ENCODE data around the gene CAMTA1. TPM values are rescaled to one million over a fixed set of nuclear protein-coding genes. Genes with fewer than 3 reads are reported as not detected.

Gene CAMTA1
- total RNA-seq, 1 donor from 2014 or later = 99.0 TPM

- Mint-ChIP-seq H3K4me3 (ENCODE audit: low read depth) (no peak overlapping the region), H3K9me3 (ENCODE audit: low read depth) (no peaks in the 10 kb centered on the region), H3K4me1 (ENCODE audit: low read depth) (peaks cover 39% of the 10 kb centered on the region), H3K36me3 (ENCODE audit: insufficient read depth) (no peaks in the 10 kb centered on the region), H3K27ac (no peak overlapping the region), H3K27me3 (no peaks in the 10 kb centered on the region)
- DNase-seq (ENCODE audit: low spot score, unreplicated experiment) = no peak
- TF ChIP-seq CTCF (IDR thresholded peaks at IDR 0.05; ENCODE audit: unreplicated experiment) = no peak
Measured at GRCh38 chr1:6958407-6959030, 173.3 kb downstream of the CAMTA1 start.

GRCh38 chr1:6959491-6959890 is 174.2 kb downstream of the CAMTA1 start:
- peaks cover 42% of the 10 kb centered on the region for H3K4me1 Mint-ChIP-seq (ENCODE audit: low read depth)
- peaks cover 5% of the 10 kb centered on the region for H3K27me3 Mint-ChIP-seq
- no peak for TF ChIP-seq CTCF (IDR thresholded peaks at IDR 0.05; ENCODE audit: unreplicated experiment)
- DNase-seq (ENCODE audit: low spot score, unreplicated experiment) = no peak
- H3K4me3 Mint-ChIP-seq (ENCODE audit: low read depth) = no peak overlapping the region
- no peaks in the 10 kb centered on the region for H3K36me3 Mint-ChIP-seq (ENCODE audit: insufficient read depth)
- H3K27ac Mint-ChIP-seq = peak overlapping the region; percentile 37
- no peaks in the 10 kb centered on the region for H3K9me3 Mint-ChIP-seq (ENCODE audit: low read depth)

GRCh38 chr1:6960291-6960811 is 175.1 kb downstream of the CAMTA1 start:
- peaks cover 38% of the 10 kb centered on the region for H3K4me1 Mint-ChIP-seq (ENCODE audit: low read depth)
- H3K27ac Mint-ChIP-seq = peak overlapping the region; percentile 42
- TF ChIP-seq CTCF (IDR thresholded peaks at IDR 0.05; ENCODE audit: unreplicated experiment) = no peak
- DNase-seq (ENCODE audit: low spot score, unreplicated experiment) = no peak
- H3K4me3 Mint-ChIP-seq (ENCODE audit: low read depth) = no peak overlapping the region
- no peaks in the 10 kb centered on the region for H3K9me3 Mint-ChIP-seq (ENCODE audit: low read depth)
- H3K27me3 Mint-ChIP-seq = peaks cover 13% of the 10 kb centered on the region
- no peaks in the 10 kb centered on the region for H3K36me3 Mint-ChIP-seq (ENCODE audit: insufficient read depth)

- no peaks in the 10 kb centered on the region for H3K36me3 Mint-ChIP-seq (ENCODE audit: insufficient read depth)
- DNase-seq (ENCODE audit: low spot score, unreplicated experiment) = no peak
- TF ChIP-seq CTCF (IDR thresholded peaks at IDR 0.05; ENCODE audit: unreplicated experiment) = no peak
- no peaks in the 10 kb centered on the region for H3K9me3 Mint-ChIP-seq (ENCODE audit: low read depth)
- peak overlapping the region; percentile 64 for H3K27ac Mint-ChIP-seq
- peaks cover 18% of the 10 kb centered on the region for H3K27me3 Mint-ChIP-seq
- H3K4me1 Mint-ChIP-seq (ENCODE audit: low read depth) = peaks cover 35% of the 10 kb centered on the region
- H3K4me3 Mint-ChIP-seq (ENCODE audit: low read depth) = no peak overlapping the region
Measured at GRCh38 chr1:6960860-6961259, 175.6 kb downstream of the CAMTA1 start.

GRCh38 chr1:6961289-6961688 is 176.0 kb downstream of the CAMTA1 start:
- peak overlapping the region; percentile 64 for H3K27ac Mint-ChIP-seq
- TF ChIP-seq CTCF (IDR thresholded peaks at IDR 0.05; ENCODE audit: unreplicated experiment) = no peak
- no peak overlapping the region for H3K4me3 Mint-ChIP-seq (ENCODE audit: low read depth)
- H3K4me1 Mint-ChIP-seq (ENCODE audit: low read depth) = peaks cover 33% of the 10 kb centered on the region
- H3K27me3 Mint-ChIP-seq = peaks cover 18% of the 10 kb centered on the region
- DNase-seq (ENCODE audit: low spot score, unreplicated experiment) = no peak
- no peaks in the 10 kb centered on the region for H3K36me3 Mint-ChIP-seq (ENCODE audit: insufficient read depth)
- no peaks in the 10 kb centered on the region for H3K9me3 Mint-ChIP-seq (ENCODE audit: low read depth)

Data from progenitor cell of endocrine pancreas (in vitro differentiated cells).